T47D (cell line): Measurements from ENCODE around the gene ZFR2.
"Not testable (repeated sequence)": the region's sequence is repeated elsewhere in the genome, so short reads cannot be mapped to it uniquely, and the experiment has no call there.

Source experiments
- DNase-seq, 2 experiments: peaks; one replicate each; pipeline versions ENCODE4 v3.0.0 to v3.0.0-alpha.2; 2011 to 2012; ENCODE audit warnings: low read depth in 1 of 2, low spot score in 1 of 2
- JUND ChIP-seq: IDR thresholded peaks from 2 replicates; pipeline ENCODE4 v1.6.1; 2012; ENCODE audit warnings: low read depth
- in situ Hi-C: cut with HindIII; loops from 2 replicates; pipeline ENCODE4 v1.10.0; 2016; ENCODE audit warnings: low sequenced_read_pairs, low pct_unique_long_range_greater_than_20kb

Gene ZFR2

DNA sequence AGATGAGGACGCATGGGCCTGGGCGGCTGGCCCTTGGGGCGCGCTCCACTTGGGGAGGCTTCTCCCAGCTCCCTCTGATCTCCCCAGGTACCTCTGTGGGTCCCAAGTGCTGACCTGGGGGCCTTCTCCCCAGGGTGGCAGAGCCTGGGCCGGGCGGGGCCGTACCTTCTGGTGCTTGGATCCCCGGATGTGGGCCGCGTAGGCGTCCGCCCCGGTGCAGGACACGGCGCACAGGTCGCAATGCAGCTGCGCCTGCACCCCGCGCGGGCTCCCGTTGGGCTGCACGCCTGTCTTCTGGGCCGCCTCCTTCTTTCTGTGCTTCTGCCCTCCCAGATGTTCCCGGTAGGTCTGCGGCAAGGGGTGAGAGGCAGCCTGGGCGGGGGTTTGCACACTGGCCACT lies 41.5 kb downstream of the ZFR2 start:
- no peak for DNase-seq
- no peak for TF ChIP-seq JUND
- in situ Hi-C loops, result no loop called here

GRCh38 chr19:3826163-3826562 lies 42.7 kb downstream of the ZFR2 start:
- TF ChIP-seq JUND, result no peak
- DNase-seq, result no peak
- in situ Hi-C loops, result no loop called here

DNA sequence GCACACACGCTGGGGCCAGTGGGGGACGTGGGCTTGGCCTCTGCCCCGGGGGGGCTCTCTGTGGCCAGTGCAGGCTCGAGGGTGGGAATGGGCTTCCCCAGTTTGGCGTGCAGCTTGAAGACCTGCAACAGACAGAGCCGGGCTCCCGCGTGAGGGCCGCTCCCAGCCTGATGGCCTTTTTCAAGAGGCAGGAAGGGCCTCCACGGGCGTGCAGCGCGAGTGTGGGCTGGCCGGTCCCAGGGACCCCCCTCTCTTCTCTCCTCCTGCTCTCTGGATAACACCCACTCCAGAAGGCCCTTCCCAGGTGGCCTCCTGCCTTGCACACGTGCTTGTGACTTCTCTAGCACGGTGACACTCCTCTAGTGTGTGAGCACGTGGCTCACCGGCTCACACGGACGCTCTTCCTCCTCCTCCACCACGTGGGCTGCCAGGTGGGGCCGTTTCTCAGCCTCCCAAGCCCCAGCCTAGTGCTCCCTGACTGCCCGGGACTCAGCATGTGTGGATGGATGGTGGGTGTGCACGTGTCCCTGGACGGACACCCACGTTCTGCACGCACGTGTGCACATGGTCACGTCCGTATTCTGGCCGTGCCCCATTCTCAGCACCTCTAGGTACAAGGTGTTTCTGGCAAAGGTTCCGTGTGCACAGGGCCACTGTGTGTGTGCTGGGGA lies 43.4 kb downstream of the ZFR2 start:
- in situ Hi-C loops, result no loop called here
- no peak for TF ChIP-seq JUND
- no peak for DNase-seq

DNA sequence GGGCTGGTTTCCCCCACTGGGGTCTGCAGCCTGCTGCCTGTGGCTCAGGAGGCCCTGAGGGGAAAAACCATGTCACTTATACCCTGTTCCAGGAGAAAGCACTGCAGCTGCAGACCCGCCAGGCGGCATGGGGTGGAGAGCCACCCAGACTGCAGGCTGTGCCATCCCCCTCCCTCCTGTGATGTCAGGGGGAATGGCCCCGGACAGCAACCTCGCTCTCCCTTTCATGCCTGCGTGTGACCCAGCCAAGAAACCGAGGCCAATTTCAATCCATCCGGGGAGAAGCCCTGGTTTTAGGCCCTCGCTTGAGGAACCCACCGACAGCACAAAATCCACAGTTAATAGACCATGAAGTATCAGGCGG lies 45.5 kb downstream of the ZFR2 start:
- no peak for DNase-seq
- in situ Hi-C loops, result no loop called here
- no peak for TF ChIP-seq JUND

GRCh38 chr19:3822683-3823349 lies 46.0 kb downstream of the ZFR2 start:
- no peak for DNase-seq
- in situ Hi-C loops, result no loop called here
- no peak for TF ChIP-seq JUND

- peak; percentile 64 to 66 for DNase-seq
- no peak for TF ChIP-seq JUND
- in situ Hi-C loops, result no loop called here
Observed at GRCh38 chr19:3821857-3822364, 46.9 kb downstream of the ZFR2 start.

GRCh38 chr19:3821156-3821555 lies 47.7 kb downstream of the ZFR2 start:
- no peak for DNase-seq
- in situ Hi-C loops, result no loop called here
- no peak for TF ChIP-seq JUND

- in situ Hi-C loops, result no loop called here
- no peak for DNase-seq
- TF ChIP-seq JUND, result no peak
Observed at GRCh38 chr19:3819989-3820388, 48.8 kb downstream of the ZFR2 start.

DNA sequence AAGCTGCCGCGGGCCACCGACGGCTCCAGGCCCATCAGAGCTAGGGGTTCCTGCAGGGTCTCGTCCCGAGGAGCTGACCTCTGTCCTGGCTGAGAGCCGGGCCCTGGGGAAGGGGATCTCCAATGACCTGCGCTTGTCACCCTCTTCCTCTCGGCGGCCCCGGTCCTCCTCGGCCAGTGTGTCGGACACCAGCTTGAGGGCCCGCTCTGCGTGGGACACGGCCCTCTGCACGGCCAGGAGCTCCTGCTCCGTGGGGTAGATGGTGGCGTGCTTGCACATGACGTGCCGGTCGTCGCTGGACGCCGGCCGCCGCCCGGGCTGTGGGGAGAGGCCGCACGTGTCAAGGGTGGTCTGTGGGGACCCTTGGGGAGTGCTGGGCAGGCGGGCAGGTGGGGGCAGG lies 49.9 kb downstream of the ZFR2 start:
- DNase-seq, result no peak
- TF ChIP-seq JUND, result no peak
- in situ Hi-C loops, result no loop called here

GRCh38 chr19:3818466-3818865 lies 50.4 kb downstream of the ZFR2 start:
- DNase-seq, result no peak
- no peak for TF ChIP-seq JUND
- in situ Hi-C loops, result no loop called here

- TF ChIP-seq JUND, result no peak
- in situ Hi-C loops, result no loop called here
- no peak for DNase-seq
Observed at GRCh38 chr19:3817761-3818160, 51.1 kb downstream of the ZFR2 start.

- TF ChIP-seq JUND, result no peak
- DNase-seq, result no peak
- in situ Hi-C loops, result no loop called here
Observed at GRCh38 chr19:3816566-3817218, 52.1 kb downstream of the ZFR2 start.

DNA sequence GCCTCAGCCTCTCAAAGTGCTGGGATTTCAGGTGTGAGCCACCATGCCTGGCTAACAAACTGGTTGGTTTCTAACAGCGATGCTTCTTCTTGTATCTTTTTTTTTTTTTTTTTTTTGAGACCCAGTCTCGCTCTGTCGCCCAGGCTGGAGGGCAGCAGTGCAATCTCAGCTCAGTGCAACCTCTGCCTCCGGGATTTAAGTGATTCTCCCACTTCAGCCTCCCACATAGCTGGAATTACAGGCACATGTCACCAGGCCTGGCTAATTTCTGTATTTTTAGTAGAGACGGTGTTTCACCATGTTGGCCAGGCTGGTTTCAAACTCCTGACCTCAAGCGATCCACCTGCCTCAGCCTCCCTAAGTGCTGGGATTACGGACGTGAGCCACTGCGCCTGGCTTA lies 52.7 kb downstream of the ZFR2 start:
- not testable (repeated sequence) for DNase-seq

More for the DNA sequence above, 52.7 kb downstream of the ZFR2 start:
- in situ Hi-C loops, result not testable (repeated sequence)
